22Rv1 (cell line): Measurements from ENCODE around the gene CDHR3.

Experiments used
- CTCF ChIP-seq: fragments of 450-650 bp; IDR thresholded peaks from 2 replicates; pipeline ENCODE4 v1.5.1; 2017; ENCODE audit warnings: mild to moderate bottlenecking
- ZFX ChIP-seq: fragments of 450-650 bp; IDR thresholded peaks from 2 replicates; pipeline ENCODE4 v1.6.1; 2017; ENCODE audit warnings: antibody characterized with exemption, borderline replicate concordance

GRCh38 chr7:105971845-105972244, 8.8 kb downstream of the CDHR3 start:
- no peak for TF ChIP-seq CTCF
- TF ChIP-seq ZFX, result no peak
